Stimulated activated naive CD4-positive, alpha-beta T cell (primary cell): Measurements from ENCODE around the gene HIGD1A.

ENCODE experiments used
- DNase-seq, 6 experiments: peaks; one replicate each; lab custom pipeline; 2025; lab: John Stamatoyannopoulos, UW

The HIGD1A gene

DNA sequence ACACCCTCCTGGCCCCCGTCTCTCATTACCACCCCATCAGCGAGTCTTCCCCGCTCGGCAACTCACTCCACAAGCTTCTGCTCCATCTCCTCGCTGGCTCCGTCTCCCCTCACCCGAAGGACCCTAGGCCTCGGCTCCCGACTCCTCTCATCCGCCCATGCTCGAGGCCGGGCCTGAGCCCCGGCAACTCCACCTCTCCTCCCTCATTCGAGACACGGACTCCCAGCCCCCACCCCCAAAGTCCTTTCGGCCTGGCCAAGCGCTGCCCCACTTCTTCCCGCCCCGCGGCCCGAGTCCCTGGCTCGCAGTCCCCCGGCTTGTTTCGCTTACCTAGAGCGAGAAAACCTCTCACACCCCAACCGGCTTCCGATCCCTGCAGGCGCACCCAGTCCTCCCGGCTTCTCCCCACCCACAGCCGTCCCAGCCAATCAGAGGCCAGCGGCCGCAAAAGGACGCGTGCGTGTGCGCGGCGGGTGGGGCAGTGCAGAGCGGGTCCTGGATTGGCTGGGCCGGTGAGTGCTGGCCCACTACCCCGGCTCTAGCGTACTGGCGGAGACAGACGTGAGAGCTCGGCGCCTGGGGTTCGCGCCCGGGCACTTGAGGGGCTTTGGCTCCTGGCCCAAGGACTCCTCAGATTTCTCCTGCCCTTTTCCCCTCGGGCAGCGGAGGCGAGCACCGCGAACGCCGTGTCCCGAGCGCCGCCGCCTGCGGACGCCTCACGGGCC is at the start of gene HIGD1A:
Gene HIGD1A (minus strand): TSS at position 385 of the 725 bp plus-strand sequence. CDS start 10,237 bp downstream, outside the sequence.
- DNase-seq, result peak; percentile 85 to 92 (median 88)

GRCh38 chr3:42853739-42854302 is 49.5 kb upstream of the HIGD1A start:
- no peak for DNase-seq

- no peak for DNase-seq
These were observed 48.8 kb upstream of the HIGD1A start for GRCh38 chr3:42853056-42853455.

GRCh38 chr3:42852441-42852840 is 48.2 kb upstream of the HIGD1A start:
- DNase-seq, result no peak

GRCh38 chr3:42851228-42851834 is 47.0 kb upstream of the HIGD1A start:
- no peak for DNase-seq

DNA sequence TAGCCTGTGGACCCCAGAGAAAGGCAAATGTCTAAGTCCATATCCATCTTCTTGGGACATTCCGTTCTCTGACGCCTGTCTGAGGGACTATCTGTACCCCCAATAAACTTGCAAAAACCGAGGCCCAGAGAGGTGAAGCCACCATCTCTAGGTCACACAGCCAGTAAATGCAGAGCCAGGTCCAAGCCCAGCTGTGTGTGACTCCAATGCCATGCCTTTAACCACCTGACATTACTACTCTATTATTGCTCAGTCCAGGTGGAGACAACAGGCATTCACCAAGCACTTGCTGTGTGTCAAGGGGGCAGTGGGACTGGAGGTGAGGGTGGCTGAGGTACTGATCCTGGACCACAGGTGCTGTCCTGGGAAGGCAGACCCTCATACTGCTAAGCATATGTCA is 46.0 kb upstream of the HIGD1A start:
- DNase-seq, result no peak

DNA sequence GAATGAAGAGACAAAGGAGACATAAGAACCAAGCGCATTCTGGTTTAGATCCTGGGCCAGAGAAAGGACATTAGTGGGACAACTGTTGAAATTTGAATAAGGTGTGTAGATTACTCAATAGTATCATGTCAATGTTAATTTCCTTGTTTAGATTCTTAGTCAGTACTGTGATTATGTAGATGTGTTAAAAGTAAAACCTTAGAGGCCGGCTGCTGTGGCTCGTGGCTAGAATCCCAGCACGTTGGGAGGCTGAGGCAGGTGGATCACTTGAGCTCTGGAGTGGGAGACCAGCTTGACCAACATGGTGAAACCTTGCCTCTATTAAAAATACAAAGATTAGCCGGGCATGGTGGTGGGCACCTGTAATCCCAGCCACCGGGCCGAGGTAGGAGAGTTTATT is 44.7 kb upstream of the HIGD1A start:
- no peak for DNase-seq

DNA sequence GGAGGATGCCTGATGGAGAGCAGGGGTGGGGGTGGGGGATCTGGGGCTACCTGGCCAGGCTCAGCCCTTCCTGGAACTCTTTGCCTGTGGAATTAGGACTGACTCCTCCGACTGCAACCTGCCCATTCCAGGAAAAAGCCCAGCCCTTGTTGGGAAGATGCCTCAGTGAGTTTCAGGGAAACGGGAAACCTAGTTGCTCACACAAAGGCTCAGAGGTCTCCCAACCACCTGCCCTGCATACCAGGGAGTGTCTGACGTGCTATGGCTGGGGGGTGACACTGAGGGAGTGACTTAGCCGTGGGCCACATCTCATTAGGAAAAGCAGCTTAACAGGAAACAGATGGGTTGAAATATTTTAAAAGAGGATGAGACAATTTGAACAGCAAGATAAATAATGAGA is 43.4 kb upstream of the HIGD1A start:
- DNase-seq, result no peak

DNA sequence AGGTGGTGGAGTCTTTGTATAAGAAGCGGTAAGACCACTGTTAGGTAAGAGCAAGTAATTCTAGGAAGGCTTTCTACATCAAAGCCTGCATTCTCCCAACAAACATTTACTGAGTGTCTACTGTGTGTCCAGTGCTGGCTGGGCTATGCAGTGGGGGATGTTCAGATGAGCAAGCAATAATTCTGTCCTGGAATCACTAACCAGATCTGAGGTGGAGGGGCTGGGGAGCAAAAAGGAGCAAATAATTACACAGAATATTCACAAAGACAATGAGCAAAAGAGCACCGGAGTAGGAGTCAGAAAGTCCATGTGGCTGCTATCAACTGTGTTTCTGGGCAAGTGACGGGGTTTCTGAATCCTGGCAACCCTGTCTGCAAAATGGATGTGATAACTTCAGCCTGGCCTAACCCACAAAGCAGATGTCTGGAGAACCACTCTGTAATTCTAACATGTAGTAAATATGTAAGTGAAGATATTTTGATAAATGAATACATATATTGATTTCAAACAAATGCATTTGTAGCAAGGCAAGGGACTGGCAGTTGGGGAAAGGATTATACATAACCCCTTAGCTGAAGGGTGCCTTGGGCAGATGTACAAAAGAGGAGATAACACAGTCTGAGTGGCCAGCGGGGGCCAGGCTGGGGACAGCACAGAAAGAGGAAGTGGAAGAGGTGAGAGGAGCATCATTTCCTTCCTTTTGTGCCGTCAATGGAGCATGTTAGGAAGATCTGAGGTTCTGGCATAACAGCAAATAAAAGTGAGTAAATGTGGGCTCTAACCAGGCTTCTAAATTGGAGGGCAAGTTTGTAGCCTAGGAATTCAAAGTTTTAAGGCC is 42.6 kb upstream of the HIGD1A start:
- no peak for DNase-seq

- no peak for DNase-seq
These were observed 40.5 kb upstream of the HIGD1A start for GRCh38 chr3:42844815-42845214.

GRCh38 chr3:42844412-42844713 is 40.1 kb upstream of the HIGD1A start:
- DNase-seq, result no peak

- no peak for DNase-seq
These were observed 39.6 kb upstream of the HIGD1A start for GRCh38 chr3:42843713-42844411.

DNA sequence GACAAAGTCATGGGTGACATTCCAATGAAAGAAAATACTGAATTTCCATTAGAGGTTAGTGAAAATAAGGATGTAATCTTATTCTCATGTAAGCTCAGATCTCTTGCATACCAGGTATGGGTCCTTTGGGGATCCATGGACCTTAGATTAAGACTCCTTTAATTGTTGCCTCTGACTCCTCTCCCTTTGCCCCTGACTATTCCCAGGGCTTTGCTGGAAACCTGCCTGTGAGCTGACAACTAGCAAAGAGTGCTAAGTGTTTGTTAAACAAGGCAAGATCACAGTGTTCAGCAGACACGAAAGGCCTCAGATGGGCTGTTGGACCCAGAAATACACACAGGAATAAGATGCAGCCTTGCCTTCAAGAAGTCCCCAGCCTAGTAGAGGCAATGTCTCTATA is 37.0 kb upstream of the HIGD1A start:
- DNase-seq, result no peak

- peak in 5 of 6 experiments; percentile 14 to 59 (median 17) for DNase-seq
These were observed 35.3 kb upstream of the HIGD1A start for GRCh38 chr3:42839616-42840015.

- DNase-seq, result no peak
These were observed 34.3 kb upstream of the HIGD1A start for GRCh38 chr3:42838571-42838970.

DNA sequence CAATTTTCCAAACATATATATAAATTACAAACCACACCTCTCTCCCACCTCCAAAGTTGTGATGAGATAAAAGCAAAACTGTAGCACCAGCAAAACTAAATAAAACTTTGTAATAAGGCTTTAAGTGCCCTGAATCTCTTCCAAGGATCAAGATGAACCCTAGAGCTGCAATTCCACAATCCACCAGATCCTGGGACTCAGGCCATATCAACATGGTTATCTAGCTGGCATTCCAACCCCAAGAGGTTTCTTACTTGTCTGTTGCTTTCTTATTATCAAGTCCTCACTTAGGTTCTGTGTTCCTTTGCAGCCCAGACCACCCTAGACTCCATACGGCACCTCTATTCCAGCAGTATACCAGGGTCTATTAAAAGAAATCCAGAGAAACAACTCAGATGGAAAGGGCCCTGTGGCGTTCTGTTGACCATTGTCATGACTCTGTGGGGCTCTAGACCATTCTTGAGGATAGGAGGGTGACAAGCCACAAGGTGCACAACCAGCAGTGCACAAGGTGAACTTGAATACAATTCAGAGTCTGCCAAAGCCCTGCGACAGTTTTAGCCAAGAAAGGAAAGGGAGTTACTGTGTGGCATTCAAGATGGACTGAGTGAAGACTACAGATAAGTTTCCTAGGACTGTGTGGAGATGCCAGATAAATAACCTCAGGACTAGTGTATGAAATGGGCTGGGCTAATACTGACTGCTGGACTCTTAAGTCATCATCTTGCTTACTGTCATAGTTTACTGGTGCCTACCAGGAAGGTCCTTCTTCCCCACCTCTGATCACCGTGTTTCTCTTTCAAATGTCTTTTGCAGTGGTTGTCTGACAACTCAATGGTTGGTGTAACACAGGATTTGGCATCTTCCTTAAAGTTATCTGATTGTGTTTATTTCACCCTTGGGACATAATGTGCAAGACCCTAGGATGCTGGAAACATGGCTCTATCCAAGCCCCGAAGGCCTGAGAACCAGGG is 32.1 kb upstream of the HIGD1A start:
- DNase-seq, result no peak

DNA sequence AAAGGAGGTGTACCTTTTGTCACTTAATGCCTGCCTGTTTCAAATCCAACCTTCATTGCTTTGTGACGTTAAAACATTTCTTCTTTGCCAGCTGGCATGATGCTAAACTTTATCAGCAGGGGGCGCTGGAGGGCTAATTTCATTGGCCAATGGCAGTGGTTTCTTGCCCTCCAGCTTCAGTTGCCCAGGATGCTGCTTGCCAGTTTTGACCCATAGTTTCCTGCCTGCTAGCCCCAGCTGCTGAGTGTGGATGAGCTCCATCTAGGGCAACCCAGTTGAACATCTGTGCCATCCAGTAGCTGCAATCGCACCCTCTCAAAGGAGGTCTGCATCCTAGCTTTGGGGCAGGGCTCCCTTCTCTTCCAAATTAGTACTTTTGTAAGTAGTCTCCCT is 27.0 kb upstream of the HIGD1A start:
- peak; percentile 33 to 70 (median 54) for DNase-seq

DNA sequence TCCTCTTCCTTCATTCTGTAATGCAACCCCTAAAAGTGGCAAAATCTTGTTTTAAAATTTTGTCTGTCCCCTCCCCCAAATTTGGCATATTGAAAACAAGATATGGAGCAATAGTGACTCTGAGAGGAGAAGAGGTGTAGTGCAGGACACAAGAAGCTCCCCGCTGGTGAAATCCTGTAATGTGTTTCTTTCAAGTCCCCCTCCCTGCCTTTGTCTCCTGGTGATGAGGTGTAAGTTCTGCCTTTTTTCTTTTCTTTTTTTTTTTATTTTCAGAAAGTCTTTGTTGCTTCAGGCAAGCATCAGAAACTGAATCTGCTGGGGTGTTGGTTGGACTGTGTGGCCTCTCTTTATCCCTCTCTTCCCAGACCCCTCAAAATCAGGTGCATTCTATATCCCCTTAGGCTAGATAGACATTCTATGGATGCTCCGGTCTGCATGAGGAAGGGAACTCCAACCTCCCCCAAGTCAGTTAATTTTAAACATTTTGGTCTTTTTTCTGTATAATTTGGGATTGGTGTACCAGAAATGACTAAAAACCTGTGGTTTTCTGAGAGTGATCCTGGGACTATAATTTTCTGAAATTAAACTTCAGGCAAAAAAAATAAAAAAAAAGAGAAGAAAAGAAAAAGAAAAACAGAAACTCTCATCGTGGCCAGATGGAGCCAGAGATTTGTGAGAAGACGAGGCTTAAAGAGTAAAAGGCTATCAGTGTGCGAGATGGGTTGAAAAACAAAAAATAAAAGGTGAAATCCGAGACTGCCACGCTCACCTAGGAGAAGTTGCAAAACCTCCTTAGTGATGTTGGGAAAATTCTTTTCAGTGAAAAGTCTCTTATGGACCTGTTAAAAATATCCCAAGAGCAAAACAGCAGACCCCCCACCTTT is 26.4 kb upstream of the HIGD1A start:
- DNase-seq, result peak in 1 of 6 experiments; percentile 6

DNA sequence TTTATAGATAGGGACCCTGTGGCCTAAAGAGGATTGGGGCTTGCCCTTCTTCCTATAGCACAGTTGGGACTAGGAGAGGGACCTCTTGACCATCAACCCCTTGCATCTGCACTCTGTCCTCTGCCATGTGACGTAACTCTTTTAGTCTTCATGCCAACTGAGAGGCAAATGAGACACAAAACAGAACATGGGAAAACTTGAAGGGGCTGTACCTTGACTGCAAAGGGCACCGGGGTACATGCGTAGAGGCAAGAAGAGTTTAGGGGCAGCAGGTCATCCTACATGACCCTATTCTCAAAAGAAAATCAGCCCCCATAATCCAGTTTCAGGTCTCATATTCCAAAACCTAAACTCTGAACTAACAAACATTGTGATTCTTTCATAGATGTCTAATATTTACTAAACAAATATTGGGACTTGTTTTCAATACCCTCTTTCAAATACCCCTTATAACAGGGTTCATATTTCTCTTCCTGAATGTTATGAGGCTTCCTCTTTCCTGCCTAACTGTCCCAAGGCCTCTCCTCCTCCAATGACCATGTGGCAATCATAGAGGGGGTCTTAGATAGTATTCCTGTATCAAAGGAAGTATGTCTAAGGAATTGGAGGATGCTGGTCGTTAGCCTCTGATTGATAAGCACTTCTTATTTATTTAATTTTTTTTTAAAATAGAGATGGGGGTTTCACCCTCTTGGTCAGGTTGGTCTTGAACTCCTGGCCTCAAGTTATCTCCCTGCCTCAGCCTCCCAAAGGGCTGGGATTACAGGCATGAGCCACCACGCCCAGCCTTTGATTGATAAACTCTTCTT is 25.5 kb upstream of the HIGD1A start:
- DNase-seq, result no peak
